Upper lobe of right lung (tissue), 1 donor: ENCODE results near the gene FADS2. TPM values are rescaled to one million over a fixed set of nuclear protein-coding genes. Genes with fewer than 3 reads are reported as not detected.

Experiments
- ATAC-seq: fragments of 200-7000 bp; cut with Tn5 transposase; one replicate; pipeline ENCODE4 v1.9.1; 2020; ENCODE audit warnings: mild to moderate bottlenecking, moderate library complexity
- DNase-seq: peaks from one replicate; pipeline ENCODE4 v3.0.0-alpha.2; 2020
- H3K27ac ChIP-seq: fragments of 200-600 bp; one replicate; pipeline ENCODE4 v1.8.0; 2022
- H3K27me3 ChIP-seq: fragments of 200-600 bp; one replicate; pipeline ENCODE4 v1.8.0; 2022; ENCODE audit warnings: mild to moderate bottlenecking
- H3K36me3 ChIP-seq: fragments of 200-600 bp; one replicate; pipeline ENCODE4 v1.8.0; 2022
- H3K4me1 ChIP-seq: fragments of 200-600 bp; one replicate; pipeline ENCODE4 v1.8.0; 2022
- H3K4me3 ChIP-seq: fragments of 200-600 bp; one replicate; pipeline ENCODE4 v1.8.0; 2022; ENCODE audit warnings: mild to moderate bottlenecking
- H3K9me3 ChIP-seq: fragments of 200-600 bp; one replicate; pipeline ENCODE4 v1.8.0; 2022
- intact Hi-C: fragments of 100-400 bp; cut with DNase I; formaldehyde crosslinking; loops from one replicate; pipeline ENCODE4 v1.11.0; 2022
- total RNA-seq: library from RNA; stranded (reverse); fragmentation: NEBNext Ultra II Directional; extraction: Animal tissue kit (Norgen Biotek cat#: 25700); gene quantifications from one replicate; pipeline ENCODE4 v1.2.1, GENCODE V29; 2021
- TF ChIP-seq, protein P1 (sequence below): fragments of 200-600 bp; IDR thresholded peaks from one replicate; pipeline ENCODE4 v1.8.0; 2022; ENCODE audit warnings: antibody characterized with exemption
- donor health status: DM: no; HTN: yes; CAD: no; lungs with severe emphysema.

FADS2 gene
- total RNA-seq, 1 donor from 2014 or later = 75.1 TPM

DNA sequence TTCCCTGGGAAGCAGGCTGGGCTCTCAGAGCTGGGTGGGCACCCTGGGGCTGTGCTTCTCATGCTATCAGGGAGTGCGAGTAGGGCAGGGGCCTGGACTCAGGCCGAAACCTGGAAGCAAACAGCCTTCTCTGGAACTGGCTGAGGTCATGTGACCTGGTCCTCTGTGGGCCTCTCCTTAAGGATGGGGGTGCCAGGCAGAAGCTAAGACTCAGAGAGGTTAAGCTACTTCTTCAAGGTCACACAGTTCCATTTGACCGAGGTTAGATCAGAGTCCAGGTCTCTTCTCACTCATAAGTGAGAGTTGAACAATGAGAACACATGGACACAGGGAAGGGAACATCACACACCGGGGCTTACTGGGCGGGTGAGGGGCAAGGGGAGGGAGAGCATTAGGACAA, 55.8 kb downstream of the FADS2 start:
- intact Hi-C loops = no loop called here
- H3K36me3 ChIP-seq = peaks cover under 1% of the 10 kb centered on the region
- H3K27ac ChIP-seq = no peak overlapping the region
- H3K27me3 ChIP-seq = no peaks in the 10 kb centered on the region
- TF ChIP-seq, protein P1, sequence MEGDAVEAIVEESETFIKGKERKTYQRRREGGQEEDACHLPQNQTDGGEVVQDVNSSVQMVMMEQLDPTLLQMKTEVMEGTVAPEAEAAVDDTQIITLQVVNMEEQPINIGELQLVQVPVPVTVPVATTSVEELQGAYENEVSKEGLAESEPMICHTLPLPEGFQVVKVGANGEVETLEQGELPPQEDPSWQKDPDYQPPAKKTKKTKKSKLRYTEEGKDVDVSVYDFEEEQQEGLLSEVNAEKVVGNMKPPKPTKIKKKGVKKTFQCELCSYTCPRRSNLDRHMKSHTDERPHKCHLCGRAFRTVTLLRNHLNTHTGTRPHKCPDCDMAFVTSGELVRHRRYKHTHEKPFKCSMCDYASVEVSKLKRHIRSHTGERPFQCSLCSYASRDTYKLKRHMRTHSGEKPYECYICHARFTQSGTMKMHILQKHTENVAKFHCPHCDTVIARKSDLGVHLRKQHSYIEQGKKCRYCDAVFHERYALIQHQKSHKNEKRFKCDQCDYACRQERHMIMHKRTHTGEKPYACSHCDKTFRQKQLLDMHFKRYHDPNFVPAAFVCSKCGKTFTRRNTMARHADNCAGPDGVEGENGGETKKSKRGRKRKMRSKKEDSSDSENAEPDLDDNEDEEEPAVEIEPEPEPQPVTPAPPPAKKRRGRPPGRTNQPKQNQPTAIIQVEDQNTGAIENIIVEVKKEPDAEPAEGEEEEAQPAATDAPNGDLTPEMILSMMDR = no peak
- H3K4me3 ChIP-seq = no peak overlapping the region
- peaks cover 8% of the 10 kb centered on the region for H3K4me1 ChIP-seq
- no peaks in the 10 kb centered on the region for H3K9me3 ChIP-seq
- ATAC-seq = no peak
- DNase-seq = no peak

DNA sequence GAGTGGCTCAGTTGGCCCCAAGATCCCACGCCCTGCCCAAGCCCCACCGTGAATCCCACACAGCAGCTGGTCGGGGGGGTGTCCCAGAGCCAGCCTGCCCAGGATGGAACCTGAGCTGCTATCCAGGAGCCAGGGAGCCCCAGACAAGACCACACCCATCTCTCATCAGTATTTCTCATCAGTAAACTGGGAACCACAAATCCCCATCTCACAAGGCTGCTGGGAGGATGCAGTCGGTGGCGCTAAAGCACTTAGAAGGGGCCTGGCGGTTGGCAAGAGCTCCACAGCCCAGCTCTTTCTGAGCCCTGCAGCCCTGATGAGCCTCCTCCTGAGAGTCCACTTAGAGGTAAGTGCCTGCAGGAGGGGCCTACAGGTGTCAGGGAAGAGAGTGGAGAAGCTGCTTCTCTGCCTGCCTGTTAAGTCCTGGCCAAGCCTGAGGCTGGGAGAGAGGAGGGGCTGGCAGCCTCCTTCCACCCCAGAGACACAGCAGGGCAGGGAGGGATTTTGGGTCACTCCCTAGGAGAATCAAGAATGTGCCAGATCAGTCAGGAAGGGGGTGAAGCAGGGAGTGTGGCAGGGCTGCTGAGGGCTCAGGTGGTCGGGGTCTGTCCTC, 57.2 kb downstream of the FADS2 start:
- ATAC-seq (peak; percentile 13), DNase-seq (no peak)
- intact Hi-C loops = no loop called here
- Histone ChIP-seq H3K36me3 (no peaks in the 10 kb centered on the region), H3K27me3 (no peaks in the 10 kb centered on the region), H3K4me1 (peaks cover 10% of the 10 kb centered on the region), H3K9me3 (no peaks in the 10 kb centered on the region), H3K27ac (no peak overlapping the region), H3K4me3 (no peak overlapping the region)
- TF ChIP-seq, protein P1 = no peak

DNA sequence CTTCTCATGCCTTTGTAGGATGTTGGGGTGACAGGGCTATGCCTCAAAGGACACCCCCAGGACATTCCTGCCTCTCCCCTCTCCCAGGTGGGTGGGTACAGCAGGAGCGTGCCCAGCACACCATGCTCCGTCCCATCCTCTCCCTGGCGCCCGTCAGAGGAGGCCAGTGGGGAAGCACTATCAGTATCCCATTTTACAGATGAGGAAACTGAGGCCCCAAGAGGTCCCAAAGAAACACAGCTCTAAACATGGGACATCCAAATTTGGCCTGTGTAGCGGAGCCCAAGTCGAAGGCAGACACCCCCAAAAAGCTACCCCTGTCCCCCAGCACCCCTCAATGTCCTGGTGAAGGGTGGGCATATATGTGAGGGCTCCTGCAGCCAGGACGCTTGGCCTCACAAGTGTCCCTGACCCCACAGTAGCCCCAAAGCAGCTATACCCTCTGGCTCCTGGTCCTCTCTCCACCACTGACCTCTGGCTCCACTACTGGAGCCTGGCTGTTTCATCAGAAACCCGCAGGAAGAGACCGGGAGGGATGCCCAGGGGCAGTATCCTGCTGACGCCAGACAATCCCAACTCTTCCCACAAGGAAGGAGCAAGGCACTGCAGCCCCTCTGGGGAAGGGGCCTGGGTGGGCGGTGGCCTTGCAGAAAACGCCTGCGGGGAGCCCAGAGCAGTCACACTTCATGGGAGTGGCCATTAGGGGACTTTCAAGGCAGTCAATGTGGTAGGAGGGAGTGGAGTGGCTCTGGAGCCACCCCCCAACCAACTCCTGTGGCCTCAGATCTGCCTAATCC, 57.9 kb downstream of the FADS2 start:
- Histone ChIP-seq H3K4me1 (peaks cover 16% of the 10 kb centered on the region), H3K27ac (no peak overlapping the region), H3K9me3 (no peaks in the 10 kb centered on the region), H3K4me3 (no peak overlapping the region), H3K36me3 (no peaks in the 10 kb centered on the region), H3K27me3 (no peaks in the 10 kb centered on the region)
- TF ChIP-seq, protein P1 = no peak
- intact Hi-C loops = no loop called here
- ATAC-seq = no peak
- no peak for DNase-seq

DNA sequence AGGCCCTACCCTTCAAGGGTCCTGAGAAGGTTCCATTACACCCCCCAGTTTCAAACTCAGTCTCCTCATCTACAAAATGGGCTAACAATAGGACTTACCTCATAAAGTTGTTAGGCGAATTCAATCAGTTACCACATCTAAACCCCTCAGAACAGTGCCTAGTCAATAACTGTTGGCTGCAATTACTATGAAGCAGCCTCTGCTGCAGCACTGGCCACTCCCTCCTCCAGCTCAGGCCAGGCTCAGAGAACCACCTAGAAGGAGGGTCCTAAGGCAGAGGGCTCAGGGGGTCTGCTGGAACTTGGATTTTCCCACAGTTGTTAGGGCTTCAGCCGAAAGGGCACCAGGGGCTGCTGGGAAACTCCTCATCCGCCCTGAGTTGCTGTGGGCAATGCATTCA, 58.5 kb downstream of the FADS2 start:
- H3K4me1 ChIP-seq = peaks cover 16% of the 10 kb centered on the region
- H3K4me3 ChIP-seq = no peak overlapping the region
- ATAC-seq (no peak), DNase-seq (no peak)
- TF ChIP-seq, protein P1 = no peak
- no peak overlapping the region for H3K27ac ChIP-seq
- H3K36me3 ChIP-seq = no peaks in the 10 kb centered on the region
- no peaks in the 10 kb centered on the region for H3K27me3 ChIP-seq
- H3K9me3 ChIP-seq = no peaks in the 10 kb centered on the region
- intact Hi-C loops = no loop called here

DNA sequence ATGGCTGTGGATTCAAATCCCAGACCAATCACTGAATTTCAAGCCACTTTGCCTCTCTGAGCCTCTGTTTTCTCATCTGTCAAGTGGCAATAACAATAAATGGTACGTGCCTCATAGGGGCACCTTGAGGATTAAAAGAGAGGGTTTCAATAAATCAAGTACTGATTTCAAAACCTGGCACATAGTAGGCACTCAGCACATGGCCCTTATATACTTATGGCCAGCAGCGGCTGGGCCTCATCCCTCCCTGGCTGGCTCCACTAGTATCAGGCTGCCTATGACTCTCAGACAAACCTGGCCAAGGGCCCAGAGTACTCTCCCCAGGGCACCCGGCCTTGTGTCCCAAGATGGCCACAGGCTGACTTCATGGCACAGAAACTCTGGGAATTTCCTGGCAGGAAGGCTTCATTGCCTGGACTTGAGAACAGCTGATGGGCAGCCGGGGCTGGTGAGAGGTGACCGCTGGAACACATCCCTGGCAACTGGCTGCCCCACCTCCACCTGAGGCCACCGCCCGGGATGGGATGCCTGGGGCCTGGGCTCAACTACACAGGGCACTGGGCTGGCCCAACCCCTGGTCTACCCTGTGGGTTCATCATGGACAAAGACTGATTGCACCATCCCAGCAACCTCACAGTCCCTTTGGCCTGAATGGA, 59.9 kb downstream of the FADS2 start:
- peak; percentile 22 for ATAC-seq

More for the DNA sequence above, 59.9 kb downstream of the FADS2 start:
- Histone ChIP-seq H3K27ac (peak overlapping the region; percentile 31), H3K36me3 (no peaks in the 10 kb centered on the region), H3K4me1 (peaks cover 16% of the 10 kb centered on the region), H3K27me3 (no peaks in the 10 kb centered on the region), H3K9me3 (no peaks in the 10 kb centered on the region), H3K4me3 (no peak overlapping the region)
- peak; percentile 74 for DNase-seq
- TF ChIP-seq, protein P1 = no peak
- intact Hi-C loops = no loop called here
